ENCODE measurements around the gene B3GAT2. TPM values are rescaled to one million over a fixed set of nuclear protein-coding genes. Genes with fewer than 3 reads are reported as not detected.

Gene B3GAT2
- total RNA-seq, 2 donors from 2014 or later: 0.09 to 0.91 TPM

DNA sequence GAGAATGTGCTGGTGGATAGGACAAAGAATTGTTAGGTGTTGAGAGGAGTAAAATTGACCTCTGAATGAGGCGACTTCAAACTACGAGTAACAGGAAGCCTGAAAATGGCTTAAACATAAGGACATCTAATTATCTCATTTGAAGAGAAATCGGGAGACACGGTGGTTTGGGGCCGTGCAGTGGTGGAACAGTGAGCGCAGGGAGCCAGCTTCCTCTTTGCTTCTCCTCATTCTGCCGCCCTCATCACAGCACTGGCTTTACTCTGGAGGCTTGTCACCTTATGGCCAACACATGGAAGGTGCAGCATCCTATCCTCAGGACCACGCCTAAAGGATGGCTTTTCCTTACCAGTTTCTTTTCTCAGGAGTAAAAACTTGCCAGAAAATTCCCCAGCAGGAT lies 114.3 kb downstream of the B3GAT2 start:
- Histone ChIP-seq H3K27me3 (replicated peaks; ENCODE audit: insufficient read depth) (no peaks in the 10 kb centered on the region), H3K36me3 (no peaks in the 10 kb centered on the region), H3K4me3 (no peak overlapping the region), H3K4me1 (replicated peaks) (no peaks in the 10 kb centered on the region), H3K9me3 (no peaks in the 10 kb centered on the region), H3K27ac (no peak overlapping the region)
- DNase-seq (ENCODE audit: low spot score): no peak
- WGBS: 97% methylated on average over 8 of the region's 8 CpGs
- TF ChIP-seq POLR2A (IDR thresholded peaks at IDR 0.05) (no peak), POLR2AphosphoS5 (IDR thresholded peaks at IDR 0.05) (no peak)
- TF ChIP-seq, protein P1, sequence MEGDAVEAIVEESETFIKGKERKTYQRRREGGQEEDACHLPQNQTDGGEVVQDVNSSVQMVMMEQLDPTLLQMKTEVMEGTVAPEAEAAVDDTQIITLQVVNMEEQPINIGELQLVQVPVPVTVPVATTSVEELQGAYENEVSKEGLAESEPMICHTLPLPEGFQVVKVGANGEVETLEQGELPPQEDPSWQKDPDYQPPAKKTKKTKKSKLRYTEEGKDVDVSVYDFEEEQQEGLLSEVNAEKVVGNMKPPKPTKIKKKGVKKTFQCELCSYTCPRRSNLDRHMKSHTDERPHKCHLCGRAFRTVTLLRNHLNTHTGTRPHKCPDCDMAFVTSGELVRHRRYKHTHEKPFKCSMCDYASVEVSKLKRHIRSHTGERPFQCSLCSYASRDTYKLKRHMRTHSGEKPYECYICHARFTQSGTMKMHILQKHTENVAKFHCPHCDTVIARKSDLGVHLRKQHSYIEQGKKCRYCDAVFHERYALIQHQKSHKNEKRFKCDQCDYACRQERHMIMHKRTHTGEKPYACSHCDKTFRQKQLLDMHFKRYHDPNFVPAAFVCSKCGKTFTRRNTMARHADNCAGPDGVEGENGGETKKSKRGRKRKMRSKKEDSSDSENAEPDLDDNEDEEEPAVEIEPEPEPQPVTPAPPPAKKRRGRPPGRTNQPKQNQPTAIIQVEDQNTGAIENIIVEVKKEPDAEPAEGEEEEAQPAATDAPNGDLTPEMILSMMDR (IDR thresholded peaks at IDR 0.05): no peak
- intact Hi-C loops (cut with DNase I): no loop called here

DNA sequence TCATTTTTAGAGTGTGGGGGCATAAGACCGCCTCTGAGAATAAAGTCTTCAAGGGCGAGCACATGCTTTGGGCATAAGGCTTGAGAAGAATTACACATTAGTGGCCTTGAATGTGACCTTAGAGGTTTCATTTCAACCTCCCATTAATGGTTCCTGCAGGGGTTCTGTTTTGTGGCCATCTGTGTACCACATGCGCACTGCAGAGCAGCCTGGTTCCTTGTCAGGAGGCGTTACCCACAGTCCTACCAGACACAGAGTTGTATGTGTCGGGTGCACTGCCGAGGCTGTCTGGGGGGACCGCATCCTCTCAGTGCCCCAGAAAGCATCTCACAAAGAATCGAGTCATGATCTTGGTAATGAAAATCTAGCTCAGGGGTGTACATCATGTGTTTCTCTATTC lies 115.7 kb downstream of the B3GAT2 start:
- intact Hi-C loops (cut with DNase I): no loop called here
- WGBS: 97% methylated on average over 8 of the region's 8 CpGs
- no peak for DNase-seq (ENCODE audit: low spot score)
- no peak overlapping the region for H3K4me3 ChIP-seq
- TF ChIP-seq, protein P1 (IDR thresholded peaks at IDR 0.05): no peak
- no peak for TF ChIP-seq POLR2A (IDR thresholded peaks at IDR 0.05)
- no peak for TF ChIP-seq POLR2AphosphoS5 (IDR thresholded peaks at IDR 0.05)
- no peaks in the 10 kb centered on the region for H3K4me1 ChIP-seq (replicated peaks)
- no peaks in the 10 kb centered on the region for H3K27me3 ChIP-seq (replicated peaks; ENCODE audit: insufficient read depth)
- no peaks in the 10 kb centered on the region for H3K36me3 ChIP-seq
- no peaks in the 10 kb centered on the region for H3K9me3 ChIP-seq
- no peak overlapping the region for H3K27ac ChIP-seq

DNA sequence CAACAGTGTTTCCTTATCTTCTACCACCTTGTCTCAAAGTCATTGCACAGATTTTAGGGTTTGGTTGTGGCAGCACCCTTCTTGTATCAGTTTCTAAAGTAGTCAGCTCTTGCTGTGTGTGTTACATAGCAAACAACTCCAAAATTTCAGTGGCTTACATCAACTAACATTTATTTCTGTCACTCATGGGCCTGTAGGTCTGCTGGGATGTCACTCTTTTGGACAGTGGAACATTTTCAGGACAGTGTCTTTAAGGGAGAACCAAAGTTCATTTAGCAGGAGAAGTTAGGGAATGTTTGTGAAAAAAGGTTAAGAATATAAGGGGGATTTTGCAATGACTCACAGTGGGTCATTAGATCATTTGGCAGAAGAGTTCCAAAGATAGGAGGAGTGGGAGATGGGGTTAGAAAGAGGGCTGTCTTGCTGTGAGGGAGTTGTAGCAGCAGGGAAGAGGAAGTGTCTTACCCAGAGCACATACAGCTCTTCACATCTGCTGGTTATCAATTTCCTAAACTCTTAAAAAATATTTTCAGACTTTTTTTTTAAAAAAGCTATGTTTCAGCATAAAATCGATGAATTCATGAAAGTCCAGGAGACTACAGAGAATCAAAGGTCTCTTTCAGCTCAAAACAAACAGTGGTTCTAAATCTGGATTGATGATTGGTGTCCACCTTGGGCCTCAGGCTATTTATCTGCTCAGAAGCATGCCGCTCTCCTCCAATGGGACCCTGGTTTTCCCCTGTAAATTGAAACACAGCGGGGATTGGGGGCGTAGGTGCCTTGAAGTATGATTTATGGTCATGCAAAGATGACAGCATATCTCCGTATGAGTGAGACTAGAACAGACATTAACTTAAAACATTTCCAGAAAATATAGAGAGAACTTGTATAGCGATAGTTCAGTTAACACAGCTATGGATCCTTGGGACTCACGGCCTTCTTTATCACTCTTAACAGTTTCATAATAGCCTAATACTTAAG lies 117.3 kb downstream of the B3GAT2 start:
- 91% methylated on average over 7 of the region's 7 CpGs for WGBS
- intact Hi-C loops (cut with DNase I): no loop called here
- DNase-seq (ENCODE audit: low spot score): no peak

DNA sequence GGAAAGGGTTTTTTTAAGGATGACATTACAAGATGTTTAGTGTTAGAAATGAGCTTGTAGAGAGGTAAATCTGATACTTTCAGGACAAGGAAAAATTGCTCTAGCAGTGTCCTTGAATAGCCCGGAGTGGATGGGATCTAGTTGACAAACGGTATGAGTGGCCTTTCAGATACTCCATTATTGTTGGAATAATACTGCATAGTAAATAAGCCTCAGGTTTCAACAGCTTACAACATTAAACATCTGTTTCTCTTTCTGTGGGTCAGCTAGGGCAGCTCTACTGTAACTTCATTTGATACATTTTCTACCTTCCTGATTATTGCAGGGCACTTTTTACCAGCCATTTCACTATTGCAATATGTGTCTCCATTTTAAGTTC lies 118.0 kb downstream of the B3GAT2 start:
- Histone ChIP-seq H3K4me3 (no peak overlapping the region), H3K9me3 (no peaks in the 10 kb centered on the region), H3K27ac (no peak overlapping the region), H3K27me3 (replicated peaks; ENCODE audit: insufficient read depth) (no peaks in the 10 kb centered on the region), H3K4me1 (replicated peaks) (no peaks in the 10 kb centered on the region), H3K36me3 (no peaks in the 10 kb centered on the region)
- 75% methylated on average over 2 of the region's 2 CpGs for WGBS
- DNase-seq (ENCODE audit: low spot score): no peak
- intact Hi-C loops (cut with DNase I): no loop called here
- TF ChIP-seq, protein P1 (IDR thresholded peaks at IDR 0.05): no peak
- TF ChIP-seq POLR2AphosphoS5 (IDR thresholded peaks at IDR 0.05) (no peak), POLR2A (IDR thresholded peaks at IDR 0.05) (no peak)

More for the DNA sequence above, 117.3 kb downstream of the B3GAT2 start:
- no peaks in the 10 kb centered on the region for H3K9me3 ChIP-seq
- no peak overlapping the region for H3K4me3 ChIP-seq
- H3K27me3 ChIP-seq (replicated peaks; ENCODE audit: insufficient read depth): no peaks in the 10 kb centered on the region
- H3K36me3 ChIP-seq: no peaks in the 10 kb centered on the region
- no peak overlapping the region for H3K27ac ChIP-seq
- TF ChIP-seq, protein P1 (IDR thresholded peaks at IDR 0.05): no peak
- TF ChIP-seq POLR2A (IDR thresholded peaks at IDR 0.05) (no peak), POLR2AphosphoS5 (IDR thresholded peaks at IDR 0.05) (no peak)
- no peaks in the 10 kb centered on the region for H3K4me1 ChIP-seq (replicated peaks)

DNA sequence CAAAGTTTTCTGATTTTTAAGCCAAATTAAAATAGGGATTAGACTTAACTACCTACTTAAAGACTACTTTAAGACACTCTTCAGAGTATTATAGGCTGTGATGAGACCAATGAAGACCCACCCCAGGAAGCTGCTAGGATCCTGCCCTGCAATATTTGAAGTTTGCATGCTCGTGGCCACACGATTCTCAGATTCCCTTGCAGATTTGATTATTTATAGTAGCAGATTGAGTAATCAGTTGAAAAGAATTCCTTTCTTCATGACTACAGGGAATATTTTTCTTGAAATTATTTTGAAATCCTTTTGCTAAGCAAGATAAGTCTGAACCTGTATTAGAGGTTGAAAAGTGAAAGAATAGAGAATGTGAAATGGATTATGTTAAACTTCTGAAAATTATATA lies 122.3 kb downstream of the B3GAT2 start:
- Histone ChIP-seq H3K27me3 (replicated peaks; ENCODE audit: insufficient read depth) (no peaks in the 10 kb centered on the region), H3K27ac (no peak overlapping the region), H3K36me3 (no peaks in the 10 kb centered on the region), H3K9me3 (no peaks in the 10 kb centered on the region), H3K4me1 (replicated peaks) (no peaks in the 10 kb centered on the region), H3K4me3 (no peak overlapping the region)
- DNase-seq (ENCODE audit: low spot score): no peak
- TF ChIP-seq, protein P1 (IDR thresholded peaks at IDR 0.05): no peak
- TF ChIP-seq POLR2AphosphoS5 (IDR thresholded peaks at IDR 0.05) (no peak), POLR2A (IDR thresholded peaks at IDR 0.05) (no peak)
- intact Hi-C loops (cut with DNase I): no loop called here
- 65% methylated on average over 2 of the region's 2 CpGs for WGBS

Measured in prostate gland (tissue), 2 donors.